AG09319 (cell line): ENCODE measurements around the gene CCR5AS.
A peak's percentile ranks its signal among the peaks of the same experiment; 100 is the strongest.

Experiments used
- DNase-seq: peaks from one replicate; pipeline ENCODE4 v3.0.0-alpha.2; 2010; ENCODE audit warnings: low read depth; ENCODE audit errors: extremely low read depth
- CTCF ChIP-seq: IDR thresholded peaks from 2 replicates; pipeline ENCODE4 v1.5.1; 2011; ENCODE audit warnings: low read depth, mild to moderate bottlenecking, inconsistent platforms, low read length, moderate library complexity

The CCR5AS gene

GRCh38 chr3:46380471-46381221 is 26.2 kb downstream of the CCR5AS start:
- DNase-seq = no peak
- TF ChIP-seq CTCF = no peak

GRCh38 chr3:46378426-46378942 is 28.4 kb downstream of the CCR5AS start:
- DNase-seq = peak; percentile 10
- TF ChIP-seq CTCF = peak; percentile 77

- no peak for TF ChIP-seq CTCF
- no peak for DNase-seq
Observed at GRCh38 chr3:46375814-46376213, 31.1 kb downstream of the CCR5AS start.

- no peak for DNase-seq
- no peak for TF ChIP-seq CTCF
Observed at GRCh38 chr3:46375218-46375617, 31.6 kb downstream of the CCR5AS start.

- DNase-seq = no peak
- TF ChIP-seq CTCF = no peak
Observed at GRCh38 chr3:46374755-46375154, 32.1 kb downstream of the CCR5AS start.

GRCh38 chr3:46372492-46373359 is 34.1 kb downstream of the CCR5AS start:
- peak; percentile 57 for TF ChIP-seq CTCF
- no peak for DNase-seq
